Measurements from ENCODE around the gene RO60. TPM values are rescaled to one million over a fixed set of nuclear protein-coding genes. Genes with fewer than 3 reads are reported as not detected.

Gene RO60
- total and polyA plus RNA-seq, 2 of the 4 experiments (the other 2 are of a cell fraction), result 10.9 to 161 TPM

- ChIA-PET POLR2A (ENCODE audit: unreplicated experiment) (no interaction called here), CTCF (interaction anchor here (0.9 kb wide), 1 partner anchor 203 kb away, joined by 4 read pairs; no protein-coding TSS in a partner anchor)
- TF ChIP-seq CTCF (conservative IDR thresholded peaks at IDR 0.05; ENCODE audit: low read depth, low read length) (no peak), RCOR1 (IDR thresholded peaks at IDR 0.05; ENCODE audit: insufficient replicate concordance, low read length) (no peak), CEBPB (IDR thresholded peaks at IDR 0.05; ENCODE audit: low read depth, low read length) (no peak), SMC3 (IDR thresholded peaks at IDR 0.05; ENCODE audit: low read depth, low read length) (no peak)
- Histone ChIP-seq H2BK20ac (ENCODE audit: low read depth, low read length) (0 out of 2 replicates have a peak overlapping the region, but pooled peaks have one; percentile 2), H2AK9ac (replicated peaks; ENCODE audit: low read depth, low read length, poor library complexity) (no peak overlapping the region), H3K9ac (ENCODE audit: low read depth, low read length) (no peak overlapping the region), H3K9me1 (ENCODE audit: insufficient read depth, low read length) (no peaks in the 10 kb centered on the region), H3K79me1 (ENCODE audit: low read depth in 1 of 2, low read length in 2 of 2) (no peaks in the 10 kb centered on the region), H3K27ac (ENCODE audit: insufficient read depth, low read length) (peak overlapping the region; percentile 54; the same call in 1 of the 2 replicates), H2BK5ac (ENCODE audit: low read depth, low read length, poor library complexity, severe bottlenecking) (peak overlapping the region; percentile 91), H3K4me3 (ENCODE audit: insufficient read depth, low read depth, low read length) (no peak overlapping the region), H2AFZ (replicated peaks; ENCODE audit: low read length, poor library complexity) (no peak overlapping the region), H3K27me3 (ENCODE audit: control insufficient read depth, insufficient read depth, low read length) (no peaks in the 10 kb centered on the region), H4K8ac (ENCODE audit: low read depth in 2 of 2, low read length in 2 of 2) (peak overlapping the region in 1 of 2 experiments; percentile 8; a peak in 1 of 4 replicates), H3K4ac (ENCODE audit: low read depth, low read length) (peak overlapping the region; percentile 22; the same call in 1 of the 2 replicates), H2BK120ac (ENCODE audit: low read depth, low read length) (0 out of 2 replicates have a peak overlapping the region, but pooled peaks have one; percentile 26), H3K56ac (ENCODE audit: extremely low read depth, insufficient read depth, low read length) (no peak overlapping the region), H3K18ac (ENCODE audit: low read depth, low read length) (peak overlapping the region; percentile 73), H4K5ac (ENCODE audit: low read depth, low read length) (peak overlapping the region; percentile 52), H3K4me1 (ENCODE audit: control insufficient read depth, insufficient read depth, low read length) (peaks cover 2% of the 10 kb centered on the region), H2BK15ac (ENCODE audit: low read depth, low read length) (no peak overlapping the region; the same call in 2 of the 3 replicates), H3K4me2 (ENCODE audit: low read depth, low read length) (peak overlapping the region; percentile 66), H4K91ac (ENCODE audit: insufficient read depth, low read depth, low read length) (peak overlapping the region; percentile 13; the same call in 1 of the 2 replicates), H3K9me3 (ENCODE audit: control insufficient read depth, insufficient read depth, low read length) (no peaks in the 10 kb centered on the region), H3K23ac (ENCODE audit: low read depth, low read length) (0 out of 2 replicates have a peak overlapping the region, but pooled peaks have one; percentile 68), H2AK5ac (ENCODE audit: low read depth, low read length) (no peak overlapping the region; the same call in 1 of the 2 replicates), H4K20me1 (ENCODE audit: insufficient read depth, low read length) (no peaks in the 10 kb centered on the region), H3K36me3 (ENCODE audit: control insufficient read depth, insufficient read depth, low read length) (no peaks in the 10 kb centered on the region), H3K14ac (replicated peaks; ENCODE audit: low read depth, low read length) (peak overlapping the region; percentile 38; the same call in 1 of the 2 replicates)
- dilution Hi-C loops (cut with HindIII; ENCODE audit: low sequenced_read_pairs, unreplicated experiment), result loop anchor here (25.0 kb wide), 2 partner anchors 201 to 526 kb away; partner anchors contain the start of gene RGS2
- DNase-seq (no peak), ATAC-seq (ENCODE audit: low read depth) (no peak; the same call in 1 of the 2 replicates)
- intact Hi-C loops (cut with micrococcal nuclease), result loop anchor here (2.0 kb wide), 1 partner anchor 109 kb away; no protein-coding TSS in a partner anchor
- in situ Hi-C loops (cut with MboI; ENCODE audit: low sequenced_read_pairs), result no loop called here
- BruUV-seq (replicated peaks), result no TSS peak
- WGBS, 2 experiments (ENCODE audit: extremely low coverage in 2 of 2, insufficient read length in 1 of 2), result no CpG with 5 or more reads among the region's 7 CpGs
Measured at GRCh38 chr1:193013707-193014106, 45.7 kb upstream of the RO60 start.
